ENCODE measurements around the gene LRRC74A. TPM values are rescaled to one million over a fixed set of nuclear protein-coding genes. Genes with fewer than 3 reads are reported as not detected.

Gene LRRC74A
- total RNA-seq, 1 experiment from 2014 or later, result not detected

GRCh38 chr14:76810953-76811400 is 15.2 kb upstream of the LRRC74A start:
- H3K4me2 ChIP-seq (ENCODE audit: insufficient read depth, insufficient read length, low read length), result peak overlapping the region; percentile 28
- H3K4me1 Mint-ChIP-seq, result peaks cover 17 to 18% of the 10 kb centered on the region in 2 experiments
- H3K14ac ChIP-seq (ENCODE audit: insufficient read depth, low read length), result no peak overlapping the region
- H3K27me3 Mint-ChIP-seq (ENCODE audit: low read depth), result no peaks in the 10 kb centered on the region
- no peak overlapping the region for H3K56ac ChIP-seq (ENCODE audit: insufficient read length, low read depth, low read length)
- TF ChIP-seq CTCF (conservative IDR thresholded peaks at IDR 0.05), result peak; percentile 51
- H3K4ac ChIP-seq (ENCODE audit: low read depth, low read length), result no peak overlapping the region
- H2AK5ac ChIP-seq (ENCODE audit: insufficient read length, low read length), result no peak overlapping the region
- no peak overlapping the region for H3K27ac Mint-ChIP-seq
- H2BK120ac ChIP-seq (ENCODE audit: low read depth, low read length, poor library complexity, severe bottlenecking), result no peak overlapping the region
- peak overlapping the region; percentile 88 to 93 for H3K4me3 Mint-ChIP-seq
- H3K18ac ChIP-seq (ENCODE audit: insufficient read length, low read depth, low read length), result no peak overlapping the region
- no peaks in the 10 kb centered on the region for H3K79me1 ChIP-seq (ENCODE audit: insufficient read depth, low read depth, low read length, poor library complexity, severe bottlenecking)
- no peak overlapping the region for H4K91ac ChIP-seq (ENCODE audit: insufficient read length, low read depth, low read length)
- H3K9ac ChIP-seq (ENCODE audit: extremely low read depth, insufficient read length, low read length), result no peak overlapping the region
- no peaks in the 10 kb centered on the region for H4K20me1 ChIP-seq (ENCODE audit: control insufficient read depth, insufficient read depth, insufficient read length)
- no peak overlapping the region for H2BK12ac ChIP-seq (ENCODE audit: insufficient read length, low read depth, low read length)
- DNase-seq, result no peak
- H4K8ac ChIP-seq (replicated peaks; ENCODE audit: insufficient read length, low read depth, low read length), result no peak overlapping the region
- no peaks in the 10 kb centered on the region for H3K27me3 ChIP-seq (ENCODE audit: insufficient read depth, low read length)
- no peak overlapping the region for H4K5ac ChIP-seq (ENCODE audit: insufficient read length, low read depth, low read length)
- peaks cover 22 to 30% (median 30%) of the 10 kb centered on the region in 3 experiments; a peak in 6 of 7 replicates for H3K36me3 Mint-ChIP-seq (ENCODE audit: insufficient read depth in 1 of 3, low read depth in 3 of 3)
- no peak overlapping the region for H3T11ph ChIP-seq (ENCODE audit: low read length)
- H3K23me2 ChIP-seq (ENCODE audit: insufficient read length, low read depth, low read length, poor library complexity, severe bottlenecking), result peaks cover 10% of the 10 kb centered on the region
- H3K23ac ChIP-seq (ENCODE audit: insufficient read length, low read depth, low read length), result no peak overlapping the region
- H3K9me3 ChIP-seq (ENCODE audit: control insufficient read depth, low read depth, low read length), result no peaks in the 10 kb centered on the region
- H2BK20ac ChIP-seq (ENCODE audit: low read depth, low read length, poor library complexity, severe bottlenecking), result no peak overlapping the region
- no peaks in the 10 kb centered on the region; a peak in 1 of 5 replicates for H3K9me3 Mint-ChIP-seq
- WGBS (ENCODE audit: extremely low coverage, insufficient read length, low lambda C conversion rate), result no CpG with 5 or more reads among the region's 9 CpGs
- H3K4me1 ChIP-seq (ENCODE audit: insufficient read depth, low read length), result peaks cover 4% of the 10 kb centered on the region; the same call in 1 of the 2 replicates
- no peak overlapping the region for H2BK5ac ChIP-seq (ENCODE audit: insufficient read length, low read length)
- no peak overlapping the region for H2AFZ ChIP-seq (ENCODE audit: low read length)
- H3K79me2 ChIP-seq (ENCODE audit: insufficient read depth, low read length), result no peaks in the 10 kb centered on the region
- H3K27ac ChIP-seq (ENCODE audit: insufficient read length, low read depth, low read length), result no peak overlapping the region
- no peak overlapping the region for H2BK15ac ChIP-seq (ENCODE audit: low read depth, low read length)

All from H9 (cell line).